ENCODE data around the gene ABCA2.

ABCA2 gene

GRCh38 chr9:136980669-136981478, 47.2 kb downstream of the ABCA2 start:
- DNase-seq (ENCODE audit: low read depth in 2 of 2): no peak

- no peak for DNase-seq (ENCODE audit: low read depth in 2 of 2)
Measured at GRCh38 chr9:136979769-136980587, 48.1 kb downstream of the ABCA2 start.

DNA sequence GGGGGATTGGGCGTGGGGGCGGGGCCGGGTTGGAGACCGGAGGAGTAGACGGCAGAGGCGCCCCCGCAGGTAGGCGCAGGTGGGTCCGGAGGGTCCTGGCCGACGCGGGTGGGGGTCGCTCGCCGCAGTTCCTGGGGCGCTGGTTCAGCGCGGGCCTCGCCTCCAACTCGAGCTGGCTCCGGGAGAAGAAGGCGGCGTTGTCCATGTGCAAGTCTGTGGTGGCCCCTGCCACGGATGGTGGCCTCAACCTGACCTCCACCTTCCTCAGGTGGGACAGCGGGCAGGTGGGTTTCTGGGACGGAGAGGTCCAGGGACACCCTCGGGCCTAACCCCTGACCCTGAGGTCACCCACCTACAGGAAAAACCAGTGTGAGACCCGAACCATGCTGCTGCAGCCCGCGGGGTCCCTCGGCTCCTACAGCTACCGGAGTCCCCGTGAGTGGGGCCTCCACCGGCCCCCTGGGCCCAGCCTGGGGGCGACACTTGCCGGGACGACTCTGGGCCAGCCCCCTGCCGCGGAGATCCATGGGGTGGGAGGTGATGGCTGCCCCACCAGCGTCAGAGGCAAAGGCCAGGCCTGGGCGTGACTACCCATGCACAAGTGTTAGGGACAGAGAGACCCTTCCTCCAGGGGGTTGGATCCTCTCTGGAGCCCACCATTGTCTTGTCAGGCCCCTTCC, 49.0 kb downstream of the ABCA2 start:
- DNase-seq (ENCODE audit: low read depth in 2 of 2): no peak

GRCh38 chr9:136978073-136978864, 49.8 kb downstream of the ABCA2 start:
- DNase-seq (ENCODE audit: low read depth in 2 of 2): peak; percentile 62 to 63

DNA sequence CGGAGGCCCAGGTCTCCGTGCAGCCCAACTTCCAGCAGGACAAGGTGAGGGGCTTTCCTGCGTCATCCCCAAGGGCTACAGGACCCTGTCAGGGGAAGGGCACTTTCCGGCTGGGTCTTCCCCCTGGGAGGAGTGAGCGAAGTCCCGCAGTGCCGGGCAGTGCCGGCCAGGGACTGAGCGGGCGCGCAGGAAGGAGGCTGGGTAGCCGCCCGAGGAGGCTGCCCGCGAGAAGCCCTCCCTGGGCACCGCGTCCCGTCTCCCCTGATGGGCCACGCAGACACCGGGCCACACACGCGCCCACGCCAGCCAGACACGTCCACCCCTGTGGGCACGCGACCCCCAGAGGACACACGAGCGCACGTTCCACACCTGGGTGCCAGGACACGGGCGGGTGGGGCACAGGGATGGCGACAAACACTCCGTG, 50.4 kb downstream of the ABCA2 start:
- DNase-seq (ENCODE audit: low read depth in 2 of 2): no peak

DNA sequence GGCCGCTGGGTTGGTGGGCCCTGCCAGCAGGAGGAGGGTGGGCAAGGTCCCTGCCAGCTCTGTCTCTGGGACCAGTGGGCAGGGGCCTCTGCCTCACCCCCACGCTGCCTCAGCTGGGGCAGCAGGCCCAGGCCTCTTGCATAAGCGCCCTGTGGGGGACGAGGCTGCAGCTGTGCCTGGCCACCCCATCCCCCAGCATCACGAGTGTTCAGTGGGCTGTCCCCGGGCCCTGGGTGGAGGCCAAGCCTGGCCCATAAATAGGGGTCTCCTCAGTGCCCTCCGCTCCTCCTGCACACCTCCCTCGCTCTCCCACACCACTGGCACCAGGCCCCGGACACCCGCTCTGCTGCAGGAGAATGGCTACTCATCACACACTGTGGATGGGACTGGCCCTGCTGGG, 50.8 kb downstream of the ABCA2 start, which contains the start of gene PTGDS:
PTGDS (plus strand) TSS at position 282 of the 400 bp plus-strand sequence; CDS start at position 357, 75 bp downstream.
- DNase-seq (ENCODE audit: low read depth in 2 of 2): no peak

- DNase-seq (ENCODE audit: low read depth in 2 of 2): peak in 1 of 2 donors; percentile 20
Measured at GRCh38 chr9:136975644-136976043, 52.4 kb downstream of the ABCA2 start.

- DNase-seq (ENCODE audit: low read depth in 2 of 2): no peak
Measured at GRCh38 chr9:136974817-136975535, 53.1 kb downstream of the ABCA2 start.

- DNase-seq (ENCODE audit: low read depth in 2 of 2): no peak
Measured at GRCh38 chr9:136973618-136974617, 54.1 kb downstream of the ABCA2 start.

DNA sequence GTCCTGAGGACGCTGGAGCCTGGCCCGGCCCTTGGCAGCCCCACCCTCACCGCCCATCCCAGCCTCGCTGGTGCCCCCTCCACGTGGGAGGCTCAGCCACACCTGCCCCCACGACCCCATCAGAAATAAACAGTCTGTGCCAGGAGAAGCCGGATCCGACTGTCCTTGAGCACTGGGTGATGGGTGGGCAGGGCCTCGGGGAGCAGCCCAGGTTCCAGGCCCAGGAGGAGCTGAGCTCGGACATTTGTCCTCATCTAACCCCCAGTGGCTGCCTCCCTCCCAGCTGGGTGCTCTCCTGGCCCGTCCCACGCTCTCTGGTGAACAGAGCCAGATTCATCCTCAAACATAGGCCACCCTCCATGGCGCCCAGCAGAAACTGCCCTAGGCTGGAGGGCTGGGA, 55.3 kb downstream of the ABCA2 start:
- DNase-seq (ENCODE audit: low read depth in 2 of 2): no peak

DNA sequence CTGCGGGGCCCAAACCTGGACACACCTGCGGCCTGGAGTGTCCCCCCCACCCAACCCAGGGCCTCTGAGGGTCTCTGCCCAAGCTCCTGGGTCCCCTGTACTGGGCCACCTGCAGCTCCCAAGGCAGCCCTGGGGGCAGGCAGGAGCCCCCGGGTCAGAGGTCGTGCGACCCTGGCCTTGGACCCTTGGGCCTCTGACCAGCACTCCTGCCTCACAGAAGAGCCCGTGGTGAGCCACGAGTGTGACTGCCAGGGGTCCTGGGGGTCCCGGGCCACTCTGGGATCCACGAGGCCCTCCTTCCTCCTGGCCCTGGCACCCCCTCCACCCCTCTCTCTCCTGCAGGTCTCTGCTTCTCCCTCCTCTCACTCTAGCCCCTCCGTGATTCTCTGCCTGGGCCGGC, 55.7 kb downstream of the ABCA2 start:
- DNase-seq (ENCODE audit: low read depth in 2 of 2): no peak

GRCh38 chr9:136971746-136972145, 56.3 kb downstream of the ABCA2 start:
- DNase-seq (ENCODE audit: low read depth in 2 of 2): no peak

- no peak for DNase-seq (ENCODE audit: low read depth in 2 of 2)
Measured at GRCh38 chr9:136970361-136970760, 57.7 kb downstream of the ABCA2 start.

- no peak for DNase-seq (ENCODE audit: low read depth in 2 of 2)
Measured at GRCh38 chr9:136969774-136970173, 58.3 kb downstream of the ABCA2 start.

DNA sequence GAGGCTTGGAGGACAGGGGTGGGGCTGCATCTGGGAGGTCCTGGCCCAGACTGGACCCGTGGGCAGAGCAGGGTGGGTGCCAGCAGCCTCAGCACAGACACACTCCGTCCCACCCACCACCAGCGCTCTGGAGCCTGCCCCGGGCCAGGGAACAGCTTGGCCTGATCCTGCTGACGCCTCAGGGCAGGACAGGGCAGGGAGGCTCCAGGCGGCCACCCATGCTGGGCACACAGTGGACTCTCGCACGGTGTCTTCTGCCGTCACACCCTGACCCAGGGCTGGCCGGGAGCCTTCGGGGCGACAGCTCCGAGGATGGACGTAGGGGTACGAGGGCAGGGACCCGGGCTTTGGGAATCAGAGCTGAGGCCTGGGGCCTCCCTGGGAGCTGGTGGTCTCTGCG, 58.9 kb downstream of the ABCA2 start:
- DNase-seq (ENCODE audit: low read depth in 2 of 2): no peak

- DNase-seq (ENCODE audit: low read depth in 2 of 2): no peak
Measured at GRCh38 chr9:136968333-136969127, 59.5 kb downstream of the ABCA2 start.

DNA sequence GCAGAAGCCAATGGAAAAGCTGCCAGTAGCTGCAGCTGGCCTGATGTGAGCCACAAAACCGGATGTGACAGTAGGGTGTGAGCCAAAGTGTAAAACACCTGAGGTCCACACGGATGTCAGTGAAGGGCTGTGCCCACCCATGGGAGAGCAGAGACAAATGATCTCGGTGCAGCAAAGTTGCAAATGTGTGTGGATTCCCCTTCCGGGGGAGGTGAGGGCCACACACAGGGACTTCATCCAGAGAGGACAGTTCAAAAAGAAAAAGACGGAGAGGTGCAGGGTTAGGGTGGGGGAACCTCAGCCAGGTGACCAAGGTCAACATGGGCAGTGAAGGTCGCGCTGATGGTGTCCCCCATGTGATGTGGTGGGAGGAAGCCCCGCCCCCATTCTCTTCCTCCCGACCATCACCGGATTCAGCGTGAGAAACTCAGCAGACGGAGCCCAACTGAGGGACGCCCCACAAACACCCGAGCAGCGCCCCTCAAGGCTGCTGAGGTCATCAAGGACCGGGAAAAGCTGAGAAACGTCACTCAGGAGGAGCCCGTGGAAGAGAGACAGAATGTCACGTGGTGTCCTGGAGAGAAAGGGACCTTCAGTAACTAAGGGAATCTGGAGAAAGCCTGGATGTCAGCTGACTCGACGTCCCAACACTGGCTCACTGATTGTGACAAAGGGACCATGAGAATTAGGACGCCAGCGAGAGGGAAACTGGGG, 62.1 kb downstream of the ABCA2 start:
- no peak for DNase-seq (ENCODE audit: low read depth in 2 of 2)

DNA sequence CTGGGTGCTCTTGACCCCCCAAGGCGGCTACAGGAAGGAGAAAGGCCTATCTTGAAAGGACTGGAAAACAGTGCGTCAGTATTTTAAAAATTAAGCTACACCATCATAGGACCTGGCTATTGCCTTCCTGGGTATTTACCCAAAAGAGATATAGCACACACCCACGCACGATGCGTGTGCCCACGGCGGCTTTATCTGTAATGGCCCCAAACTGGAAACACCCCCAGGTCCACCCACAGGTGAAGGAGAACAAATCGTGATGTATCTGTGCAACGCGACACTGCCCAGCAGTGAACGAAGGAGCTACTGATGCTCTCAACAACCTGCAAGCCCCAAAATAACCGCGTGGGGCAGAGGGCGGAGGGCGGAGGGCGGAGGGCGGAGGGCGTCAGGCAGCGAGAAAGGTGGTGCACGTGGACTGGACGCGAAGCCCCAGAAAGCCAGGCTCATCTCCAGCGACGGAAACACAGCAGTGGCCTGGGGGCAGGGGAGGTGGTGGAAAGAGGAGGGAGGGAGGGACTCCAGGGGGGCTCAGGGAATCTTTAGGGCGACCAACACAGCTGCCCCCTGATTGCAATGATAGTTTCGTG, 63.1 kb downstream of the ABCA2 start:
- DNase-seq (ENCODE audit: low read depth in 2 of 2): no peak
